AG04450 (cell line): ENCODE results near the gene RNF207. TPM values are rescaled to one million over a fixed set of nuclear protein-coding genes. Genes with fewer than 3 reads are reported as not detected.

Experiments used
- CTCF ChIA-PET: fragments of 300-600, 350-600 bp; formaldehyde crosslinking; extraction: SDS; loops from one replicate; lab custom pipeline; 2022; ENCODE audit warnings: antibody characterized with exemption, inconsistent platforms; lab: Charles Lee
- POLR2A ChIA-PET: fragments of 350-600 bp; formaldehyde crosslinking; extraction: SDS; loops from one replicate; lab custom pipeline; 2021; ENCODE audit warnings: antibody characterized with exemption, inconsistent platforms; lab: Yijun Ruan, JAX
- DNase-seq: peaks from one replicate; pipeline ENCODE4 v3.0.0-alpha.2; 2011; ENCODE audit warnings: low read depth, low spot score
- H3K27ac ChIP-seq: one replicate; pipeline ENCODE4 v1.5.1; 2012; ENCODE audit warnings: low read depth, low read length, control low read depth
- H3K27me3 ChIP-seq: one replicate; pipeline ENCODE4 v1.6.0; 2012; ENCODE audit warnings: low read length; ENCODE audit not compliant: control insufficient read depth, insufficient read depth
- H3K4me3 ChIP-seq: 2 replicates; pipeline ENCODE4 v1.5.1; 2011; ENCODE audit warnings: mild to moderate bottlenecking, low read depth, low read length, control low read depth
- H3K9me3 ChIP-seq: 2 replicates; pipeline ENCODE4 v1.5.1; 2012; ENCODE audit warnings: low read length; ENCODE audit not compliant: control insufficient read depth, insufficient read depth
- CTCF ChIP-seq: IDR thresholded peaks from 2 replicates; pipeline ENCODE4 v1.5.1; 2011; ENCODE audit warnings: low read depth, low read length, control low read depth, inconsistent platforms
- polyA plus RNA-seq: library from polyadenylated mRNA; depleted of rRNA; stranded (reverse); fragments of >200 nt; gene quantifications from 2 replicates; pipeline ENCODE4 v1.2.3, GENCODE V29; 2011

Gene RNF207
- polyA plus RNA-seq, 1 experiment = 7.2 TPM

DNA sequence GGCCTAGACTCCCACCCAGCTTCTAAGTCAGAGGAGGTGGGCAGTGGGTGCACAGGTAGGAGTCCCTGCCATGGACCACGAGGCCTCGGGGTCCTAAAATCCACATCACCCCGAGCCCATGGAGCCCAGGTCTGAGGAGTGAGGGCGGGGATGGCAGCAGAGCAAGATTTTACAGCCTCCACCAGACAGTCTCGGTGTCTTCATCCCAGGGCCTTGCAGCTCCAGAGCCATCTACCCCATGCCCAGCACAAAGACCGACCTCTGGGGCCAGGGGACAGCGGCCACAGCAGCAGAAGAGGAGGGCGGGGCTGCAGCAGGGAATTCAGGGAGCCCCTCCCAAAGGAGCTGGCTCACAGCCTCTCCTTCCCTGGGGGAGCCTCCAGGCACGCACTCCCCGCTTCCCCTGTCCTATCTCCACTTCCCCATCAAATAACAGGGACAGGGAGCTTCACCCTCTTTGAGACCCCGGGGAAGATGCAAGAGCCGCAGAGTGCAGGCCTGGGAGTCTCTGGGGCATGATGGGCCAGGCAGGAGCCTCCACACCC, 40.4 kb upstream of the RNF207 start:
- ChIA-PET CTCF (no interaction called here), POLR2A (no interaction called here)
- Histone ChIP-seq H3K27ac (no peak overlapping the region), H3K9me3 (no peaks in the 10 kb centered on the region; the same call in 1 of the 2 replicates), H3K4me3 (no peak overlapping the region), H3K27me3 (peaks cover 26% of the 10 kb centered on the region)
- no peak for DNase-seq
- no peak for TF ChIP-seq CTCF

DNA sequence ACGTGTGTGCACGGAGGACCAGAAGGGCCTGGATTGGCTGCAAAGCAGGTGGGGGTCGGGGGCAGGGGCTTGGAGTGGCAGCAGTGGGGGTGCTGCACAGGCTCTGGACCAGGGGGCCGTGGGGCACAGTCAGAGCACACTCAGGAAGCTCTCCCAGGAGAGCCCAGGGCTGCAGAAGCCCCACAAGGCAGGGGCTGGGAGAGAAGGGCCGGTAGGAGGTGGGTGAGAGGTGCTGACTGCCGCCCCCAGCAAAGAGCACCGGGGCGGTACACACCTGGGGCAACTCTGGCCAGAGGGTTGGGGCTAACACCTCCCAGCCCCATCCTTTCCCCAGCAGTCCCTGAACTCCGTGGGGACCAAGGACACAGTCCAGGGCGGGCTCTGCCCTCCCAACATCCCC, 39.7 kb upstream of the RNF207 start:
- no peak for TF ChIP-seq CTCF
- Histone ChIP-seq H3K27ac (no peak overlapping the region), H3K9me3 (no peaks in the 10 kb centered on the region; the same call in 1 of the 2 replicates), H3K4me3 (no peak overlapping the region), H3K27me3 (peaks cover 28% of the 10 kb centered on the region)
- no peak for DNase-seq
- ChIA-PET CTCF (no interaction called here), POLR2A (no interaction called here)

DNA sequence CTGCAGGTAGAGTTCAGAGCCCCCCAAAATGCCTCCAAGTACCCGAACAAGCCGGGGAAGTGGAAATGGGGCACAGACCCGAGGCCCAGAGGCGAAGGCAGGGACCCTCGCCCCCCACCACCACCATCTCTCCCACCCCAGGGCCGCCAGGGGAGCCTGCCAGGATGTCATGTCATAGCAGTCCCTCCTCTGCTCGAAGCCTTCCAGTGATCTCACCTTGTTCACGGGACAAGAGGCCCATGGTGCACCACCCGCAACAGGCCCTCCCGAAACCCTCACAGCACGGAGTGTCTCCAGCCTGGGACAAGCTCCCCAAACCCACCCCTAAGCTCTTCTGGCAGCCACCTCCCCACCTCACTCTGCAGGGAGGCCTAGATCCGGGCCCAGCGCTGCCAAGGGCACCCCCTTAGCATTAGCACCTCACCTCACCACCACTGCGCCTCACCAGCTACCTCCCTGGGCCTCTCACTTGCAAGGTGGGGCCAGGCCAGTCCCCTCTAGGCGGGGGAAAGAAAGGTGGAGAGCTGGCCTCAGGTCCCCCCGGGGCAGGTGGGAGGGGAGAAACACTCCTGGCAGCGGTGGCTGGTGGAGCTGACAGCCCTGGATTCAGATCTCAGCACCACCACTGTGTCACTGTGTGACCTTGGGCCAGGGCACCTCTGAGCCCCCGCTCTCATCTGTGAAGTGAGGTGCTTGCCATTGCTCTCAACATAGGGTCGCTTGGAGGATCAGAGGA, 39.1 kb upstream of the RNF207 start:
- Histone ChIP-seq H3K4me3 (no peak overlapping the region), H3K27me3 (peaks cover 26% of the 10 kb centered on the region), H3K27ac (no peak overlapping the region), H3K9me3 (no peaks in the 10 kb centered on the region; the same call in 1 of the 2 replicates)
- ChIA-PET CTCF (no interaction called here), POLR2A (no interaction called here)
- TF ChIP-seq CTCF = no peak
- DNase-seq = no peak

DNA sequence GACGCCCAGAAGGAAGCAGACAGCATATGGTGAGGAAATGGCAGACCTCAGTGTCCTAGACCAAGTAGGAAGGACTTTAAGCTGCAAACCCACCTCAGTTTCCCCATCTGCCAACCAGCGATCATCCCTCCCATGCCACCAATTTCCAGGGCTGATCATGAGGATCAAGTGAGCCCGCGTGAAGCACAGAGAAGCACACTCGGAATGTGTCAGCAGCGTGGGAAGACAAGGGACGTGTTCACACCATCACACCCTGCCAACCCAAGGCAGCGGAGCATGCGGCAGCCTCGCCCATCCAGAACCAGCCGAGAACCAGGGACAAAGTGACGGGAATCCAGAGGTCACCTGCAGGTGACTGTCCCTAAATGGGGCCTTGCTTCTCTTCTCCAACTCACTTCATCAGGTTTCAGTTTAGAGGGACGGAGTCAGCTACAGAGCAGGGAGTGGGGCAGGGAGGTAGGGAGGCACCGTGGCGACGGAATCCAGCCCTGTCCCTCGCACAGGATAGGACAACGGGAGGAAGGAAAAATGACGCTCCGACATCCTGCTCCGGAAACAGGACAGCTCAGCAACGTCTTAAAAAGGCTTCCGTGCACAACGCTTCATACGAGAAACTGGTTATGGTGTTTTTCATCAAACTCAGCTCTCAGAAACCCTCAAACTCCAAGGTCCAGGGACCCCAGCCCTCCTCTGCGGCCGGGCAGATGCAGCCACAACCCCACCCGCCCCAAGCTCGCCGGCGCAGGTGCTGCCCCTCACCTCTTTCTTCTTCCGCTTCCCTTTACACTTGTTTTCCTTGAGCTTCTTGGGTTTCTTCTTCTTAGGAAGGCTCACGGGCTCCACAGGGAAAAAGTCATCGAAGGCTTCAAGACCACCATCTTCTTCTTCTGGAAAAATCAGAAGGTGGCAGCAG, 38.3 kb upstream of the RNF207 start:
- Histone ChIP-seq H3K27ac (no peak overlapping the region), H3K27me3 (peaks cover 24% of the 10 kb centered on the region), H3K9me3 (no peaks in the 10 kb centered on the region; the same call in 1 of the 2 replicates), H3K4me3 (no peak overlapping the region)
- no peak for TF ChIP-seq CTCF
- ChIA-PET CTCF (interaction anchor here (0.8 kb wide), 1 partner anchor 8 kb away, joined by 3 read pairs; no protein-coding TSS in a partner anchor), POLR2A (no interaction called here)
- no peak for DNase-seq
